ENCODE measurements around the gene SLC31A2. TPM values are rescaled to one million over a fixed set of nuclear protein-coding genes. Genes with fewer than 3 reads are reported as not detected.

SLC31A2 gene
- polyA plus RNA-seq, 1 of the 3 experiments (the other 2 are of a cell fraction): 6.4 TPM

DNA sequence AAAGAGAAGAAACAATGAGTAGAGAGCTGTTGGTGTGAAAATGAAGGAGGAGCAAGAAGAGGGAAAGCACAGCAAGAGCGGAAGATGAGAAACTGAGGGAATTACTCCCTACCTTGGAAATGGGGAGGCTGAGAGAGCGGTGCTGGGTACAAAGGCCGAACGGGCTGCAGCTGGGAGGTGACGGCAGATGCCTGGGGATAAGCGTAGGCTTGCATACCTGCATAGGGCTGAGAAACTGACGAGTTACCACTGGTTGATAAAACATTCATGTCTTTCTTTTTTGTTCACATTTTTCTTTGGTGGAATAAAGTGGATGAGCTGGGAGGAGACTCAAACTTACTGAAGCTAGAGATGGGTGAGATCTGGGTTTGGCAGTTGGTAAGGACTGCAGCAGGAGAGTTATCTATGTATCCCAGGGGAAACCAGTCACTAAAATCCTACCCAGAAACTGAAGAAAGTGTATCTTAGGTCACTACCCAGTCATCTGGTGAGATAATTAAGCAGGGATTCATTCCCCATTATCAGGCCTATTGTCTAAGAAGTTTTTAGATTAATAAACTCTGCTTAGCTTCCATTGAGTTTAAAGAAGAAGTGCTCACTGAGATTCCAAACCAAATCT lies 35.4 kb downstream of the SLC31A2 start:
- CTCF ChIA-PET: interaction anchor here (2.6 kb wide), 1 partner anchor 13 kb away, joined by 9 read pairs; no protein-coding TSS in a partner anchor
- Histone ChIP-seq H4K20me1 (ENCODE audit: insufficient read depth) (no peaks in the 10 kb centered on the region), H2AFZ (ENCODE audit: low read depth) (no peak overlapping the region), H3K36me3 (replicated peaks in 1 of 2; ENCODE audit: control insufficient read depth in 1 of 2, insufficient read depth in 2 of 2, low read length in 1 of 2) (peaks cover 51 to 91% of the 10 kb centered on the region in 2 experiments), H3F3A (replicated peaks; ENCODE audit: insufficient read depth) (peaks cover 4% of the 10 kb centered on the region), H3K27ac (ENCODE audit: low read depth in 2 of 2, low read length in 1 of 2) (no peak overlapping the region), H3K4me3 (ENCODE audit: low read depth in 2 of 2, low read length in 1 of 2) (no peak overlapping the region), H3K9me2 (no peaks in the 10 kb centered on the region), H3K4me1 (ENCODE audit: control insufficient read depth in 1 of 2, insufficient read depth in 2 of 2, low read depth in 1 of 2, low read length in 1 of 2) (no peaks in the 10 kb centered on the region), H3K9ac (no peak overlapping the region), H3K9me3 (no peaks in the 10 kb centered on the region), H3K4me2 (no peak overlapping the region), H3K27me3 (ENCODE audit: insufficient read depth) (no peaks in the 10 kb centered on the region), H3K79me2 (ENCODE audit: insufficient read depth) (no peaks in the 10 kb centered on the region)
- TF ChIP-seq, protein P1, sequence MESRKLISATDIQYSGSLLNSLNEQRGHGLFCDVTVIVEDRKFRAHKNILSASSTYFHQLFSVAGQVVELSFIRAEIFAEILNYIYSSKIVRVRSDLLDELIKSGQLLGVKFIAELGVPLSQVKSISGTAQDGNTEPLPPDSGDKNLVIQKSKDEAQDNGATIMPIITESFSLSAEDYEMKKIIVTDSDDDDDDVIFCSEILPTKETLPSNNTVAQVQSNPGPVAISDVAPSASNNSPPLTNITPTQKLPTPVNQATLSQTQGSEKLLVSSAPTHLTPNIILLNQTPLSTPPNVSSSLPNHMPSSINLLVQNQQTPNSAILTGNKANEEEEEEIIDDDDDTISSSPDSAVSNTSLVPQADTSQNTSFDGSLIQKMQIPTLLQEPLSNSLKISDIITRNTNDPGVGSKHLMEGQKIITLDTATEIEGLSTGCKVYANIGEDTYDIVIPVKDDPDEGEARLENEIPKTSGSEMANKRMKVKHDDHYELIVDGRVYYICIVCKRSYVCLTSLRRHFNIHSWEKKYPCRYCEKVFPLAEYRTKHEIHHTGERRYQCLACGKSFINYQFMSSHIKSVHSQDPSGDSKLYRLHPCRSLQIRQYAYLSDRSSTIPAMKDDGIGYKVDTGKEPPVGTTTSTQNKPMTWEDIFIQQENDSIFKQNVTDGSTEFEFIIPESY (IDR thresholded peaks at IDR 0.05; ENCODE audit: borderline replicate concordance, low read depth): no peak
- TF ChIP-seq MXI1 (IDR thresholded peaks at IDR 0.05; ENCODE audit: low read depth, low read length): no peak
- TF ChIP-seq RXRA (IDR thresholded peaks at IDR 0.05; ENCODE audit: borderline replicate concordance, low read depth): no peak
- TF ChIP-seq, protein P2, sequence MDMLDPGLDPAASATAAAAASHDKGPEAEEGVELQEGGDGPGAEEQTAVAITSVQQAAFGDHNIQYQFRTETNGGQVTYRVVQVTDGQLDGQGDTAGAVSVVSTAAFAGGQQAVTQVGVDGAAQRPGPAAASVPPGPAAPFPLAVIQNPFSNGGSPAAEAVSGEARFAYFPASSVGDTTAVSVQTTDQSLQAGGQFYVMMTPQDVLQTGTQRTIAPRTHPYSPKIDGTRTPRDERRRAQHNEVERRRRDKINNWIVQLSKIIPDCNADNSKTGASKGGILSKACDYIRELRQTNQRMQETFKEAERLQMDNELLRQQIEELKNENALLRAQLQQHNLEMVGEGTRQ (IDR thresholded peaks at IDR 0.05; ENCODE audit: borderline replicate concordance, low read depth, low read length): no peak
- no peak for TF ChIP-seq FOXM1 (IDR thresholded peaks at IDR 0.05; ENCODE audit: low read depth)
- WGBS (ENCODE audit: low lambda C conversion rate): 97% methylated on average over 7 of the region's 7 CpGs
- no peak for DNase-seq
- POLR2A ChIA-PET: no interaction called here

DNA sequence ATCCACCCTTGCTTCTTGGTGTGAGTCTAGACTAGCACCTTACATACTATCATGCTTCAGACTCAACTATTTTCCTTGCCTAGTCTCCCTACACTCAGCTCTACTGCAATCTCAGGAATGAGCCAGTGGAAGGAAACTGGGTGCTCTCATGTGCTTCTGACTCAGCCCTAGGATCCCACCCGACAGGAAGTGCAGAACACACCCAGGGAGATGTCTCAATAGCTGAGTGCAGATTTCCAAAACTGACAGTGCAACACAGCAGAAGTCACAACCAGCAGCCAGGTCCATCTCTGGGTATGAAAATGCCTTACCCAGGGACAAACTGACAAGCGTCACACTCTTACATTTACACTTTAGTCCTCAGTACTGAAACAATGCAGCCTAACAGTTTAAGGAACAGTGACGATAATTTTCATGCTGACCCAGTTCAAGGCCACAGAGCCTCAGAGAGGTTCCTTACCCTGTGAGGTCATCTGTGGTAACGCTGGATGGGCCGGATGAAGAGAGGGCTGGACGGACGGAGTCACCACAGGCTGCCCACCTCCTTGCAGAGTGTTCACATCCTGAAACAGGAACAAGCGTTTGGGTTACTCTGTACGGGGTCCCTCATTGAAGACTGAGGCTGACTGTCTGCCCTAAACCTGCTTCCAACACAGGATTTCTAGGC lies 37.3 kb downstream of the SLC31A2 start:
- peak overlapping the region; percentile 1; the same call in 1 of the 2 replicates for H2AFZ ChIP-seq (ENCODE audit: low read depth)
- no peaks in the 10 kb centered on the region for H3K9me2 ChIP-seq
- H4K20me1 ChIP-seq (ENCODE audit: insufficient read depth): no peaks in the 10 kb centered on the region
- TF ChIP-seq, protein P3, sequence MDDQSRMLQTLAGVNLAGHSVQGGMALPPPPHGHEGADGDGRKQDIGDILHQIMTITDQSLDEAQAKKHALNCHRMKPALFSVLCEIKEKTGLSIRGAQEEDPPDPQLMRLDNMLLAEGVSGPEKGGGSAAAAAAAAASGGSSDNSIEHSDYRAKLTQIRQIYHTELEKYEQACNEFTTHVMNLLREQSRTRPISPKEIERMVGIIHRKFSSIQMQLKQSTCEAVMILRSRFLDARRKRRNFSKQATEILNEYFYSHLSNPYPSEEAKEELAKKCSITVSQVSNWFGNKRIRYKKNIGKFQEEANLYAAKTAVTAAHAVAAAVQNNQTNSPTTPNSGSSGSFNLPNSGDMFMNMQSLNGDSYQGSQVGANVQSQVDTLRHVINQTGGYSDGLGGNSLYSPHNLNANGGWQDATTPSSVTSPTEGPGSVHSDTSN (IDR thresholded peaks at IDR 0.05): no peak
- TF ChIP-seq FOXJ3 (CRISPR knock-in tag; IDR thresholded peaks at IDR 0.05) (no peak), GABPA (IDR thresholded peaks at IDR 0.05; ENCODE audit: low read depth) (no peak), EZH2phosphoT487 (IDR thresholded peaks at IDR 0.05; ENCODE audit: borderline replicate concordance, low read depth) (no peak), JUND (IDR thresholded peaks at IDR 0.05) (0 out of 2 replicates have a peak, but pooled peaks have one; percentile 27), FOSL2 (IDR thresholded peaks at IDR 0.05; ENCODE audit: borderline replicate concordance, low read depth) (peak; percentile 55; the same call in 1 of the 2 replicates), ELF1 (IDR thresholded peaks at IDR 0.05) (no peak), POLR2AphosphoS5 (IDR thresholded peaks at IDR 0.05; ENCODE audit: low read depth, low read length) (no peak), MEF2A (IDR thresholded peaks at IDR 0.05; ENCODE audit: borderline replicate concordance, low read depth) (no peak)
- TF ChIP-seq, protein P4, sequence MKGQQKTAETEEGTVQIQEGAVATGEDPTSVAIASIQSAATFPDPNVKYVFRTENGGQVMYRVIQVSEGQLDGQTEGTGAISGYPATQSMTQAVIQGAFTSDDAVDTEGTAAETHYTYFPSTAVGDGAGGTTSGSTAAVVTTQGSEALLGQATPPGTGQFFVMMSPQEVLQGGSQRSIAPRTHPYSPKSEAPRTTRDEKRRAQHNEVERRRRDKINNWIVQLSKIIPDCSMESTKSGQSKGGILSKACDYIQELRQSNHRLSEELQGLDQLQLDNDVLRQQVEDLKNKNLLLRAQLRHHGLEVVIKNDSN (IDR thresholded peaks at IDR 0.05; ENCODE audit: borderline replicate concordance, low read depth): no peak
- TF ChIP-seq, protein P5, sequence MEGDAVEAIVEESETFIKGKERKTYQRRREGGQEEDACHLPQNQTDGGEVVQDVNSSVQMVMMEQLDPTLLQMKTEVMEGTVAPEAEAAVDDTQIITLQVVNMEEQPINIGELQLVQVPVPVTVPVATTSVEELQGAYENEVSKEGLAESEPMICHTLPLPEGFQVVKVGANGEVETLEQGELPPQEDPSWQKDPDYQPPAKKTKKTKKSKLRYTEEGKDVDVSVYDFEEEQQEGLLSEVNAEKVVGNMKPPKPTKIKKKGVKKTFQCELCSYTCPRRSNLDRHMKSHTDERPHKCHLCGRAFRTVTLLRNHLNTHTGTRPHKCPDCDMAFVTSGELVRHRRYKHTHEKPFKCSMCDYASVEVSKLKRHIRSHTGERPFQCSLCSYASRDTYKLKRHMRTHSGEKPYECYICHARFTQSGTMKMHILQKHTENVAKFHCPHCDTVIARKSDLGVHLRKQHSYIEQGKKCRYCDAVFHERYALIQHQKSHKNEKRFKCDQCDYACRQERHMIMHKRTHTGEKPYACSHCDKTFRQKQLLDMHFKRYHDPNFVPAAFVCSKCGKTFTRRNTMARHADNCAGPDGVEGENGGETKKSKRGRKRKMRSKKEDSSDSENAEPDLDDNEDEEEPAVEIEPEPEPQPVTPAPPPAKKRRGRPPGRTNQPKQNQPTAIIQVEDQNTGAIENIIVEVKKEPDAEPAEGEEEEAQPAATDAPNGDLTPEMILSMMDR (IDR thresholded peaks at IDR 0.05): no peak
- TF ChIP-seq, protein P1 (IDR thresholded peaks at IDR 0.05; ENCODE audit: borderline replicate concordance, low read depth): no peak
- DNase-seq: no peak
- ChIA-PET POLR2A (no interaction called here), CTCF (no interaction called here)
- WGBS (ENCODE audit: low lambda C conversion rate): 90% methylated on average over 9 of the region's 9 CpGs
- no peak overlapping the region for H3K9ac ChIP-seq
- H3F3A ChIP-seq (replicated peaks; ENCODE audit: insufficient read depth): peaks cover 4% of the 10 kb centered on the region
- H3K9me3 ChIP-seq: no peaks in the 10 kb centered on the region
- H3K27ac ChIP-seq (ENCODE audit: low read depth in 2 of 2, low read length in 1 of 2): peak overlapping the region in 1 of 2 experiments; percentile 41; a peak in 2 of 4 replicates
- peaks cover 43 to 88% of the 10 kb centered on the region in 2 experiments for H3K36me3 ChIP-seq (replicated peaks in 1 of 2; ENCODE audit: control insufficient read depth in 1 of 2, insufficient read depth in 2 of 2, low read length in 1 of 2)
- H3K27me3 ChIP-seq (ENCODE audit: insufficient read depth): no peaks in the 10 kb centered on the region
- H3K4me1 ChIP-seq (ENCODE audit: control insufficient read depth in 1 of 2, insufficient read depth in 2 of 2, low read depth in 1 of 2, low read length in 1 of 2): no peaks in the 10 kb centered on the region
- H3K79me2 ChIP-seq (ENCODE audit: insufficient read depth): no peaks in the 10 kb centered on the region
- H3K4me3 ChIP-seq (ENCODE audit: low read depth in 2 of 2, low read length in 1 of 2): no peak overlapping the region
- no peak overlapping the region for H3K4me2 ChIP-seq

Data from SK-N-SH (cell line).